Epithelial cell of prostate (primary cell): Measurements from ENCODE around the gene OR2V2.
"Not testable (repeated sequence)": the region's sequence is repeated elsewhere in the genome, so short reads cannot be mapped to it uniquely, and the experiment has no call there.

Source experiments
- DNase-seq: peaks from one replicate; pipeline ENCODE4 v3.0.0-alpha.2; 2011; ENCODE audit warnings: low read depth, low spot score
- H3K27ac ChIP-seq: fragments of 450-650 bp; 2 replicates; pipeline ENCODE4 v1.5.1; 2017; ENCODE audit warnings: mild to moderate bottlenecking

Gene OR2V2

DNA sequence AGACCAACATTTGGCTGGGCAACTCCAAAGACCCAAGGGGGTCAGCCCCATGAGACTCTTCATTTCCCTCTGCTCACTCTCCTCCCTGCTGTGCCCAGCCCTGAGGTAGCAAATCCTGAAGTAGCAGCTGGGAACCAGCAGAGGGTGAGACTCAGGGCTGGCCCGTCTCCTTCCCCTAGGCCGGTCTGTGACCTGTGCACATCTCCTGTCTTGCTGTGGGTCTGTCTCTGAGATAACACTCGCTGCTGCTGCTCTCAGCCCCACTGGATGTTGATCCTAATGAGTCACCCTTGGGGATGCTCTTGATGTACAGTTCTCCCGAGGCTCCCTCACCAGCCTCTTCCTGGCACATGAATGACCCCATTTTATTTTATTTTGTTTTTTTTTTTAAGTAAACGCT, 9.1 kb upstream of the OR2V2 start:
- DNase-seq, result no peak
- H3K27ac ChIP-seq, result no peak overlapping the region

DNA sequence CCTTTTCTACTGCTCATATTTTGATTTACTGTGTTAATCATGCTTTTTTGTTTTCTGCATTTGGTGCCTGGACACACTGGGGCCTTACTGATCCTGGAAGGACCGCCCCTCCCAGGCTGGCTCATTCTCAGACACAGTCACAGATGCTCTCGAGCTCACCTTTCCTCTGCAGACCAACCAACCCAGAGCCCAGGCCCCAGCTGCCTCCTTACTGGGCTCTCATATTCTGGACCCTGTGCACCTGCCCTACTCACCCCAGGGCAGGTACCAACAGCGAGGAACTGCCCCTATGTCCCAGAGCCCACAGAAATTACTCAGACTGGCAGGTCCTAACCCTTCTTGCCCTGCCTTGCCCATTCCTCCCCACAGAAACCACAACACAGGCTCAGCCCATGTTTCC, 6.6 kb upstream of the OR2V2 start:
- H3K27ac ChIP-seq, result no peak overlapping the region
- DNase-seq, result no peak

DNA sequence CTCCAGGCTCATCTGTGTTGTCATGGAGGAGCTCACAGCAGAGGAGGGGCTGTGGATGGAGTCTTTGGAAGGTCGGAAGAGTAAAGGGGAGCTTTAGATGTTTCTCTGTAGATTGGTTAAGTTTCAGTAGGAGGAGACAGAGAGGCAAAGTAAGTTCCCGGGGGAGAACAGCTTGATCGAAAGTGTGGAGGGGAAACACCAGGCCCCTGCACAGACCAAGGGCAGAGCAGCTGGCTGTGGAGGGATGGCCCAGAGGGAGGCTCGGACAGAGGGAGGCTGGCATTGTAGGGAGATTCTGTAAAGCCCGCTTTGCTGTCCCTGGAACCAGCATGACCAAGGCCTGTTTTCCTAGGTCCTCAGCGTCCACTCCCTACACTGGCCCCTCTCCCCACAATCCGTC, 5.3 kb upstream of the OR2V2 start:
- no peak for DNase-seq
- H3K27ac ChIP-seq, result no peak overlapping the region

DNA sequence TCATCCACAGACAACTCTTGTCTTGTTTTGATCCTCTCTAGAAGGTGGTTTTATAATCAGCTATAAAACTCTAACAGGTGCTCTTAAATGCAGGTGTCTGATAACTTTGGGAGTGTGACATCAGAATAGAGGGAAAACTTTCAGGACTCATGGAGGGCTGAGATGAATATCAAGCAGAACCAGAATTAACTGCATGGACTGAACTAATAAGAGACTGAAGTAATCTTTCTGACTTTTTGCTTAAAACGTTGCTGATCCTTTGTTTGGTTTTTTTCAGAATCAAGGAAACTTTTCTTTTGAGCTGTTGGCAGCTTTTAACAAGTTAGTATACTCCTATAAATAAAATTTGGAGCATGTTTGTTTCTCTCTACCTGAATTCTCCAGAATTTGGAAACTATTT, 2.3 kb upstream of the OR2V2 start:
- DNase-seq, result no peak

DNA sequence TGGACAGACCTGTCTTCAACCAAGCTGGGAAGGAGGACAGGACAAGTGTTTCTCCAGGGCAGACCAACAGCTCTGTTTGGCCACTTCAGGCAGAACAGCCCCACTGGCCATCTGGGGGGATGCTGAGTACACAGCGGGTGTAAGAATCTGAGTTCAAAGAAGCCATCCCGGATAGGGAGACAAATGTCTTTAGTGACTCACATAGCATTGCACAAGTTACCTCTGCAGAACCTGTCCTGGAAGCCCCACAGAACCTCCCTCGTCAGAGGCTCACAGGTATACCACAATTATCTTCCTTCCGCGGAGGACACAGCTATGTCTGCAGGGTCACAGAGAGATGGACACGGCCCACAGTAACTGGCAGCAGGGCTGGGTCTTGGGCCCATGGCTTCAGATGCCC, 2.0 kb downstream of the OR2V2 start:
- DNase-seq, result no peak

More for the DNA sequence above, 2.3 kb upstream of the OR2V2 start:
- H3K27ac ChIP-seq, result no peak overlapping the region

DNA sequence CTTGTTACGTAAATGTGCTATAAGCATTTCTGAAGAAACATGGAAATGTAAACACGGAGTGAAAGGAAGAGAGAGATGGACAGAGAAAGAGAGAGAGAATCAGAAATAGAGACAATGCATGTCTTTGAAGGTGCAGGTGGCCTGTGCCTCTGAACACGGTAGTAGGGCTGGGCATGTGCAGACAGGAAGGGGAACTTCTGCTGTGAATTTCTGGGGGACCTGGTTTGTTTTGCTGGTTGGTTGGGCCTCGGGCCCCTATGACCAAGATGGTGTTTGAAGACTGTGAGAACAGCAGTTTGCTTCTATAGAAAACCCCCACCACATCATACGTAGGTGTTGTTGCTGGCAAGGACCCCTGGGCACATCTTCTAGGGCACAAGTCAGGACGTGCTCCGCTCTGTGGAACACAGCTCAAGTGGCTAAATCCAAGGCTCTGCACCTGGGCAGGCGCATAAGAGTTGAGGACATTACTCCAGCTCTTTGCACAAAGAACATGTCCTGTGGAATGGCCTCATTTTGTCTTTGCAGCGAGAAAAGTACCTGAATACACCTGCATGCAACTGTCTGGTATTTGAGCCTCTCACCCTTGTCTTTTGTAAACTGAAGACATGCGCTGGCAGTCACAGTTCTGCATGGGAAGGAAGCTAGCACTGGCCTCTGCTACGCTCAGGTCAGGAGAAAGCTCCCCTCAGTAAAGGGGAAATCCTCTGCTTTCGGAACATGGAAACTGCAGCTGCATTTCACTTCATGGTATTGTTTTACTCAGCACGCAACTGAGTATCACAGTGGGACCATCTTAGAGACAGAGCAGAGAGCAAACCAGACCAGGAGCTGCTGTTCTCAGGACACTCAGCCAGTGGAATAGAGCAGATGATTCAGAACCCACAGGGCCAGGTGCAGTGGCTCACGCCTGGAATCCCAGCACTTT, 2.7 kb downstream of the OR2V2 start:
- no peak overlapping the region for H3K27ac ChIP-seq
- no peak for DNase-seq

More for the DNA sequence above, 2.0 kb downstream of the OR2V2 start:
- no peak overlapping the region for H3K27ac ChIP-seq

DNA sequence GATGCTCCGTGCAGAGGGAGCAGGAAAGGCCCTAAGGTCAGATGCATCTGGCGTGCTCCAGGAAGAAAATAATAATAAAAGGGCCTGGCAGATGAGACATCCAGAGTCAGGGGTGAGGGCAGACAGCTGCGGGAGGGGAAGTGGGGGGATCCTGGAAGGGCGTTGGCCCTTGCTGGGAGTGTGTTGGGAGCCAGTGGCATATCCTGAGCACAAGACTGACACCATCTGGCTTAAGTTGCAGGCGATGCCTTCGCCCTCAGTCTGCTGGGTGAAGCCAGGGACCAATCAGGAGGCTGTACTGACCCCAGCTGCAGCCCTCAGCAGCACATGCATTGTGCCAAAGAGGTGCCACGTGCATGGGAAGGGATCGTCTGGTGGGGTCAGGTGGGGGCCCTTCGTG, 3.8 kb downstream of the OR2V2 start:
- H3K27ac ChIP-seq, result no peak overlapping the region
- DNase-seq, result no peak

DNA sequence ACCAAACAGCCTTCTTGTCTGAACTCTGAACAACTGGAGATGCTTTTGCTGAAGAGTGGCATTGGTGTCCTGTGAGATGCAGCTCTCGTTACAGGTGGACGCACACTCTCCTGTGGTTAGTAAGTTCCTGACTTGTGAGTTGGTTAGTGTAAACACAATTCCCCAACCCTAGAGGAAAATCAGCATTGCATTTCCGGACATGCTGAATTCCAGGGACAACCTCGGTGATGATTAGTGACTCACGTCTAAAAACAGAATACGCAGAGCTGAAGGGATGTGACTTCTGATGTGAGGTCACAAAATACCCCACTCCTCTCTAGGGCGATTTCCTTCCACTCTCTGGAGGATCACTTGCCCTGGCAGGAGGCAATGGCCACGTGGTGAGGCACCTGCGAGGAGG, 5.0 kb downstream of the OR2V2 start:
- H3K27ac ChIP-seq, result peak overlapping the region; percentile 55
- DNase-seq, result no peak

DNA sequence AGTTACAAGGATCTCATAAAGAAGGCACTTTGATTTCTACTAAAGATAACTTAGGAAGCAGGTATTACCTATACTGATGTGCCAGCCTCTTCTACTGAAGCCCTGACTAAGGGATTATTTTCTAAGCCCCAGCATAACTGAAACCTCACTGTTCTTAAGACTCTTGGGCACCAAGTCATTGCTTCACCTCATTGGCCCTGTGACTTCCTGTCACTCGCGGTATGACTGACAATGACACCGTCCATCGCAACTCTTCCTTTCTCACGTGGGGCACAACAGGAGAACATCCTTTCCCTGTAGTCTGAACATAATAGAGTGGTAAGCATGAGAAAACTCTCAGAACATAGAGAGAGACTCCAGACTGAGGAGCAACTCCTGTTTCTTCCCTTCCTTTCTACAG, 6.4 kb downstream of the OR2V2 start:
- no peak overlapping the region for H3K27ac ChIP-seq
- DNase-seq, result no peak

DNA sequence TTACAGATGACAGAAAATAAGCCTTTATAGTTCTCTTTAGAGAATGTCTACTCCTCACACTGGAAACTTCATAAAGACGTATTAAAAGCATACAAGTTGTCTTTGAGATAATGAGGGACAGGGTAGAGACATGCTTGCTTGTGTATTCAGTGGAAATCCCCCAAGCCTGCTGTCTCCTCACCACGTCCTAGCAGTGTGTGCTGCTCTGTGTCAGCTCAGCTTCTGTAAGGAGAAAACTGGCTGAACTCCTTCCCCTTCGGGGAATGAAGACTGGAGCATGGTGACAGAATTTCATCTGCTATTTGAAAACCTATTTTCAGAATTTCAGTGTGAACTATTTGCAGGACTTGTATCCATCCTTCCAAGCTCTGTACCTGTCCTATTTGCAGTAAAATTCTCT, 9.4 kb downstream of the OR2V2 start:
- no peak for DNase-seq
- no peak overlapping the region for H3K27ac ChIP-seq

DNA sequence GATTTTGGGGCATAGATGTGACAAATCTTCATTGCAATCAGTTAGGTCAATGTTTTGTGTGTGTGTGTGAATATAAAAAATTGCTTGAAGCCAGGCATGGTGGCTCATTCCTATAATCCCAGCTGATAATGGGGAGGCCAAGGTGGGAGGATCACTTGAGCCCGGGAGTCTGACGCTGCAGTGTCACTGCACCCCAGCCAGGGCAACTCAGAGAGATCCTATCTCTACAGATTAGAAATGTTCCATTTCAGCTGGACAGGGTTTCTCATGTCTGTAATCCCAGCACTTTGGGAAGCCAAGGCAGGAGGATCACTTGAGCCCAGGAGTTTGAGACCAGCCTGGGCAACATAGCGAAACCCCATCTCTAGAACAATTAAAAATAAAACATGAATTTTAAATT, 11.5 kb downstream of the OR2V2 start:
- H3K27ac ChIP-seq, result no peak overlapping the region
- no peak for DNase-seq

DNA sequence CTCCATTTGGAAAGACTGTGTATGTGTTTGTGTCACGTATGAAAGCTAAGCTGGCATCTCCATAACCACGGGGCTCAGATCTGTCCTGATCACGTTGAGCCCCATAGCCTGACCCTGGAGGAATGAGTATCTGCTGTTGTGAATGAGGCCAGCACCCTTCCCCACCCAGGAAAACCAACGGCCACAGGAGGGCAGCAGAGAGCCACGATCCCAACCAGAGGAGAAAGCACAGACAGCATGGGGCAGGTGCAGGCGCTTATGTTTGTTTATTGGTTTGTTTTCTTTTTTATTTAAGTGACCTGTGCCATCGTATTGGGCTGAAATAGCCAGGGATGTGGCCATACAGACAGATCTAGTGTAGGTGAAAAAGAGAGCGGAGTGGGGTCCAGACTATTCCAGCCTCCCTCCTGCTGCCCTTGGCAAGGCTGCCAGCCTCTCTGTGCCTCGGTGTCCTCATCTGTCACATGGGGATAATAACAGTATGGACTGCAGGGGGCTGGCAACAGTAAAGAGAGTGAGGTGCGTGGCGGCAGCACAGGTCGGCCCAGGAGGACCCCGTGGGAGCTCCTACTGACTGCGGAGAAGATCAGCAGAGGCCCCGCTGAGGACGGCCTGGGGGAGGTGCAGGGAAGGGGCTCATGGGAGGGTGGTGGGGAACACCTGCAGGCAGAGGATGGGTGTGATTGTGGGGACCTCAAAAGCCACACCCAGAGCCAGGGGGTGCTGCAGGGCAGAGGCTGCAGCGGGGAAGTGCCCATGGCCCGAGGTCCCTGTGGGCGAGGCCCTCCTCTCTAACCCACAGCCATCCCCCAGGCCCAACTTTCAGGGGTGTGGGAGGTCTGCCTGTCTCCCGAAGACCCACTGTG, 12.1 kb downstream of the OR2V2 start:
- H3K27ac ChIP-seq, result peak overlapping the region; percentile 55
- DNase-seq, result no peak

DNA sequence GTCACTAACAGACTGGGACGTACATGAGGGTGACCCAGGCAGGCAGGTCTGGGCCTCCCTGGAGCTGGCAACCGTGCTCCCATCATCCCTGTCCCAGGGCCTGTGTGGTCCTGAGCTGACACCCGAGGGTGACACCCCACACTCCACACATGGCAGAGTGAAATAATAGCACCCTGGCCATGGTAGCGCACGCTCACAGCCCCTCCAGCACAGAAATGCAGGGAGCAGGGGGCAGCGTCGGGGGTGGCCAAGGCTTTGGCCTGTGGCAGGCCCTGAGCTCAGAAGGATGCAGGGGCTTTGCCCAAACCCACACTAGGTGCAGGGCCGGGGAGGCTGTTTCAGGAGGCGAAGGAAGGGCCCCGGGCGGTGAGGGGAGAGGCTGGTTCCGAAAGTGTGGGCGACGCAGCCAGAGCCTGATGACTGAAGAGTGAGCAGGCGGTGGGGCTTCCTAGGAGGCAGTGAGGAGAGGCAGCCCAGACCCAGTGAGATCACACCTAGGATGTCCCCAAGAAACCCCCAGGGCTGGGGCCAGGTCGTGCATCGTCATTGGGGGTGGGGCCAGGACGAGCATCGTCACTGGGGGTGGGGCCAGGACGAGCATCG, 12.9 kb downstream of the OR2V2 start:
- H3K27ac ChIP-seq, result peak overlapping the region; percentile 55
- no peak for DNase-seq

DNA sequence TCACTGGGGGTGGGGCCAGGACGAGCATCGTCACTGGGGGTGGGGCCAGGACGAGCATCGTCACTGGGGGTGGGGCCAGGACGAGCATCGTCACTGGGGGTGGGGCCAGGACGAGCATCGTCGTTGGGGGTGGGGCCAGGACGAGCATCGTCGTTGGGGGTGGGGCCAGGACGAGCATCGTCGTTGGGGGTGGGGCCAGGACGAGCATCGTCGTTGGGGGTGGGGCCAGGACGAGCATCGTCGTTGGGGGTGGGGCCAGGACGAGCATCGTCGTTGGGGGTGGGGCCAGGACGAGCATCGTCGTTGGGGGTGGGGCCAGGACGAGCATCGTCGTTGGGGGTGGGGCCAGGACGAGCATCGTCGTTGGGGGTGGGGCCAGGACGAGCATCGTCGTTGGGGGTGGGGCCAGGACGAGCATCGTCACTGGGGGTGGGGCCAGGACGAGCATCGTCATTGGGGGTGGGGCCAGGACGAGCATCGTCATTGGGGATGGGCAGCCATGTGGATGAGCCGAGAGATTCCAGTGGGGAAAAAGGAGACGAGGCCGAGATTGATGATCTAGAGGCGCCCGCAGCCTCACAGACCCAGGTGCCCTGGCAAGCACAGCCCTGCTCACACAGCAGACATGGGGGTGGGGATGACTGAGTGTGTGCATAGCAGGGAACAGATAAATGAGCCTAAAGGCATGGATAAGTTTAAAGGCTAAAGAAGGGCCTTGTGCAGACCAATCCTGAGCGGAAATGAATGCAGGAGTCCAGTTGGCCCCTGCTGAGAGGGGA, 13.6 kb downstream of the OR2V2 start:
- peak overlapping the region; percentile 32 for H3K27ac ChIP-seq
- DNase-seq, result not testable (repeated sequence)

DNA sequence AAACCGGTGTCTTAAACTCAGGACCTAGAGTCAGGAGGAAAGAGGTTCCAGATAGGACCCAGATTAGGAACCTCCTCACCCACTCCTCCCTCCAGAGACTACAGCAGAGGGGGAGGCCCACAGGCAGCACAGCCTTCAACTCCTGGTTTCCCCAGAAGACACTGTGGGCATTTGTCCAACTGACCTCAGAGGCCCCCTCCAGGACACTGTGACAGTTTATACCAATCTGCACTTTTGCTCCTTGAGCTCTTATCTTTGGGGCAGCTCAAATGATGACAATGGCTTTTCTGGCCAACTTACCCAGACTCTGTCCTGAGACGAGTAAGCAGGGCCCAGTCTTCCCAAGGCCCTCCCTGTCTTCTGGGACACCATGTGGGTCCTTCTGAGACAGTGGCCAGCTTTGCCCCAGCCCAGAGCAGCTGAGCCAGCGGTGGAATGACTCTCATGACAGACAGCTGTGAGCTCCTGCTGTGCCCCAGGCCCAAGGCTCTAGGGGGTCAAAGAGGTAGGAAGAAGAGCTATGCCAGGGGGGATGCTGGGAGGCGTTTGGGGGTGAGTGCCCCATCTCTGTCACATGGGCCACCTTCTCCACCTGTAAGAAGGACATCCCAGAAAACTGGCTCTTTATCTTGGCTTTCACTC, 14.3 kb downstream of the OR2V2 start:
- H3K27ac ChIP-seq, result peak overlapping the region; percentile 32
- DNase-seq, result no peak

DNA sequence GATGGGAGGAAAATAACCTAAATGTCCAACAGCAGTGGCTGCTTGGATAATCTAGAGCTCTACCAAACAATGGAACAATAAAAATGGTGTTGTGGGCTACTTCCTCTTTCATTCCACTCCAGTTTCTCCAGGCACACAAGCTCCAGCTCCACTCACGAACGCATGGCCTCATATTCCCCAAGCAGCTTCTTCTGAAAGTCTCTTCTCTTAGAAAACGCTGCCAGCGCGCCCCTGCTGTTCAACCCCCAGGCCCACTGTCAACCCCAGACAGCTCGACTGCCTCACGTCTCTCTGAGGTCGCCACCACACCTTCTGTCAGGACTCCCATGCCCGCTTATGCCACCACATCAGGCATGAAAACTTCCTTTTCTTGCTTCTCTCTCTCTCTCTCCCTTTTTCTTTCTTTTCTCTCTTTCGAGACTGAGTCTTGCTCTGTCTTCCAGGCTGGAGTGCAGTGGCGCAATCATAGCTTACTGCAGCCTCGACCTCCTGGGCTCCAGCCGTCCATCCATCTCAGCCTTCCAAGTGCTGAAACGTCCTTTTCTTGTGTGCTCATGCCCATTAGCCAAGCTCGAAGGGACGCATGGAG, 16.2 kb downstream of the OR2V2 start:
- no peak overlapping the region for H3K27ac ChIP-seq
- no peak for DNase-seq

DNA sequence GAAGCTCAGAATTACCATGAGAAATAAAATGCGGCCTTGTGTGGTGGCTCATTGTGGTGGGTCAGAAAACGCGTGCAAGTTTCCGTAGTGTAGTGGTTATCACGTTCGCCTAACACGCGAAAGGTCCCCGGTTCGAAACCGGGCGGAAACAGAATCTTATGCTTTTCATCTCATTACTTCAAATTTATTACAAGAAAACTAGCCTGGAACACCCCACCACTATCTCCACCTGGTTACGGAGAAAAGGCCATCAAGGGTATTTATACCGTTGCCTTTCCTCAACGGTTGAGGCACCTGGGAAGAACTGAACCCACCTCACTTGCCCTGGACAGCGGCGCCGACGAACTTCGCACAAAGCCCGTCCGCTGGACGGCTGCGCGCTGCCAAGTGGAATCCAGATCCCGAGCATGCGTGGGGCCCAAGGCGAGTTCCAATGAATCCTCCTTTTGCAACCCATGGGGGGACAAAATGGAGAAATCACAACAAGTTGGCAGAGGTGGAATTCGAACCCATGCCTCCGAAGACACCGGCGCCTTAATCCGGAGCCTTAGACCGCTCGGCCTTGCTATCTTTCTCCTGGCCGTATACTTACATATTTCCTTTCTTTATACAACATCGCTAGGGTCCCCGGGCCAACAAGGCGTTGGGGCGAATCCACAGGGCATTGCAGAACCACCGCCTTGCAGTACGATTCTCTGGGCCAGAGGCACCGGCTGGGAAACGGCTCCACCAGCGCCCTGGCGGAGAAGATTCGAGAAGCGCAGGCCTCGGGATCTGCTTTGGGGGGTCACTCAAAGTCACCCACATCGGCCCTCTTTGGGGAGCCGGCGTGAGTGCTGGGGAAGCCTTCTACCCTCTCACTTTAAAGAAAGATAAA, 16.9 kb downstream of the OR2V2 start:
- H3K27ac ChIP-seq, result no peak overlapping the region
- DNase-seq, result no peak
